ENCODE data around the gene PROZ. TPM values are rescaled to one million over a fixed set of nuclear protein-coding genes. Genes with fewer than 3 reads are reported as not detected.
A peak's percentile ranks its signal among the peaks of the same experiment; 100 is the strongest.

Gene PROZ
- polyA plus RNA-seq, 1 of the 3 experiments (the other 2 are of a cell fraction), result not detected

GRCh38 chr13:113209336-113209758, 50.9 kb downstream of the PROZ start, which contains the start of gene CUL4A:
Gene CUL4A, plus strand, starts transcription at chr13:113209613. Its CDS starts 15 bp downstream, at chr13:113209628.
- Histone ChIP-seq H3K9me3 (no peaks in the 10 kb centered on the region), H3K4me3 (ENCODE audit: low read depth in 2 of 2, low read length in 1 of 2) (peak within 1 kb of the TSS; percentile 89 to 97), H3K27ac (ENCODE audit: low read depth in 2 of 2, low read length in 1 of 2) (peak within 1 kb of the TSS; percentile 93 to 97), H3K9me2 (no peaks in the 10 kb centered on the region), H3K36me3 (replicated peaks in 1 of 2; ENCODE audit: control insufficient read depth in 1 of 2, insufficient read depth in 2 of 2, low read length in 1 of 2) (peaks cover 20 to 33% of the 10 kb centered on the region in 2 experiments), H4K20me1 (ENCODE audit: insufficient read depth) (peaks cover 54% of the 10 kb centered on the region), H2AFZ (ENCODE audit: low read depth) (peak within 1 kb of the TSS; percentile 65; the same call in 1 of the 2 replicates), H3K27me3 (ENCODE audit: insufficient read depth) (no peaks in the 10 kb centered on the region), H3K4me1 (ENCODE audit: control insufficient read depth in 1 of 2, insufficient read depth in 2 of 2, low read depth in 1 of 2, low read length in 1 of 2) (peaks cover 11 to 28% of the 10 kb centered on the region in 2 experiments), H3K79me2 (ENCODE audit: insufficient read depth) (peaks cover 87% of the 10 kb centered on the region), H3K9ac (peak within 1 kb of the TSS; percentile 98), H3F3A (replicated peaks; ENCODE audit: insufficient read depth) (peaks cover 5% of the 10 kb centered on the region), H3K4me2 (peak within 1 kb of the TSS; percentile 86)
- peak; percentile 90 for DNase-seq
- no CpG with 5 or more reads among the region's 66 CpGs for WGBS (ENCODE audit: low lambda C conversion rate)
- TF ChIP-seq, protein P1, sequence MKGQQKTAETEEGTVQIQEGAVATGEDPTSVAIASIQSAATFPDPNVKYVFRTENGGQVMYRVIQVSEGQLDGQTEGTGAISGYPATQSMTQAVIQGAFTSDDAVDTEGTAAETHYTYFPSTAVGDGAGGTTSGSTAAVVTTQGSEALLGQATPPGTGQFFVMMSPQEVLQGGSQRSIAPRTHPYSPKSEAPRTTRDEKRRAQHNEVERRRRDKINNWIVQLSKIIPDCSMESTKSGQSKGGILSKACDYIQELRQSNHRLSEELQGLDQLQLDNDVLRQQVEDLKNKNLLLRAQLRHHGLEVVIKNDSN (IDR thresholded peaks at IDR 0.05; ENCODE audit: borderline replicate concordance, low read depth), result no peak
- TF ChIP-seq, protein P2, sequence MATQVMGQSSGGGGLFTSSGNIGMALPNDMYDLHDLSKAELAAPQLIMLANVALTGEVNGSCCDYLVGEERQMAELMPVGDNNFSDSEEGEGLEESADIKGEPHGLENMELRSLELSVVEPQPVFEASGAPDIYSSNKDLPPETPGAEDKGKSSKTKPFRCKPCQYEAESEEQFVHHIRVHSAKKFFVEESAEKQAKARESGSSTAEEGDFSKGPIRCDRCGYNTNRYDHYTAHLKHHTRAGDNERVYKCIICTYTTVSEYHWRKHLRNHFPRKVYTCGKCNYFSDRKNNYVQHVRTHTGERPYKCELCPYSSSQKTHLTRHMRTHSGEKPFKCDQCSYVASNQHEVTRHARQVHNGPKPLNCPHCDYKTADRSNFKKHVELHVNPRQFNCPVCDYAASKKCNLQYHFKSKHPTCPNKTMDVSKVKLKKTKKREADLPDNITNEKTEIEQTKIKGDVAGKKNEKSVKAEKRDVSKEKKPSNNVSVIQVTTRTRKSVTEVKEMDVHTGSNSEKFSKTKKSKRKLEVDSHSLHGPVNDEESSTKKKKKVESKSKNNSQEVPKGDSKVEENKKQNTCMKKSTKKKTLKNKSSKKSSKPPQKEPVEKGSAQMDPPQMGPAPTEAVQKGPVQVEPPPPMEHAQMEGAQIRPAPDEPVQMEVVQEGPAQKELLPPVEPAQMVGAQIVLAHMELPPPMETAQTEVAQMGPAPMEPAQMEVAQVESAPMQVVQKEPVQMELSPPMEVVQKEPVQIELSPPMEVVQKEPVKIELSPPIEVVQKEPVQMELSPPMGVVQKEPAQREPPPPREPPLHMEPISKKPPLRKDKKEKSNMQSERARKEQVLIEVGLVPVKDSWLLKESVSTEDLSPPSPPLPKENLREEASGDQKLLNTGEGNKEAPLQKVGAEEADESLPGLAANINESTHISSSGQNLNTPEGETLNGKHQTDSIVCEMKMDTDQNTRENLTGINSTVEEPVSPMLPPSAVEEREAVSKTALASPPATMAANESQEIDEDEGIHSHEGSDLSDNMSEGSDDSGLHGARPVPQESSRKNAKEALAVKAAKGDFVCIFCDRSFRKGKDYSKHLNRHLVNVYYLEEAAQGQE (IDR thresholded peaks at IDR 0.05; ENCODE audit: low read depth, low read length), result no peak
- TF ChIP-seq TAF1 (IDR thresholded peaks at IDR 0.05; ENCODE audit: borderline replicate concordance, low read depth, low read length) (0 out of 2 replicates have a peak, but pooled peaks have one; percentile 19), EP300 (IDR thresholded peaks at IDR 0.05; ENCODE audit: borderline replicate concordance in 1 of 2, low read depth in 1 of 2, low read length in 1 of 2) (no peak), FOXM1 (IDR thresholded peaks at IDR 0.05; ENCODE audit: low read depth) (no peak), YY1 (IDR thresholded peaks at IDR 0.05; ENCODE audit: low read depth) (no peak; the same call in 1 of the 2 replicates), TEAD4 (IDR thresholded peaks at IDR 0.05; ENCODE audit: borderline replicate concordance, insufficient read depth) (no peak), EZH2phosphoT487 (IDR thresholded peaks at IDR 0.05; ENCODE audit: borderline replicate concordance, low read depth) (no peak), SIN3A (IDR thresholded peaks at IDR 0.05; ENCODE audit: borderline replicate concordance, low read depth, low read length) (no peak), POLR2AphosphoS5 (IDR thresholded peaks at IDR 0.05; ENCODE audit: low read depth, low read length) (peak; percentile 27; the same call in 1 of the 2 replicates)
- TF ChIP-seq, protein P3, sequence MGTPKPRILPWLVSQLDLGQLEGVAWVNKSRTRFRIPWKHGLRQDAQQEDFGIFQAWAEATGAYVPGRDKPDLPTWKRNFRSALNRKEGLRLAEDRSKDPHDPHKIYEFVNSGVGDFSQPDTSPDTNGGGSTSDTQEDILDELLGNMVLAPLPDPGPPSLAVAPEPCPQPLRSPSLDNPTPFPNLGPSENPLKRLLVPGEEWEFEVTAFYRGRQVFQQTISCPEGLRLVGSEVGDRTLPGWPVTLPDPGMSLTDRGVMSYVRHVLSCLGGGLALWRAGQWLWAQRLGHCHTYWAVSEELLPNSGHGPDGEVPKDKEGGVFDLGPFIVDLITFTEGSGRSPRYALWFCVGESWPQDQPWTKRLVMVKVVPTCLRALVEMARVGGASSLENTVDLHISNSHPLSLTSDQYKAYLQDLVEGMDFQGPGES (IDR thresholded peaks at IDR 0.05; ENCODE audit: low read depth, low read length), result no peak
- TF ChIP-seq, protein P4, sequence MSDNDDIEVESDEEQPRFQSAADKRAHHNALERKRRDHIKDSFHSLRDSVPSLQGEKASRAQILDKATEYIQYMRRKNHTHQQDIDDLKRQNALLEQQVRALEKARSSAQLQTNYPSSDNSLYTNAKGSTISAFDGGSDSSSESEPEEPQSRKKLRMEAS (IDR thresholded peaks at IDR 0.05; ENCODE audit: low read depth), result no peak
- ChIA-PET POLR2A (interaction anchor here (0.5 to 2.0 kb wide), 5 partner anchors 22 to 208 kb away, joined by 3 to 9 read pairs (median 3); partner anchors contain the start of genes F10 and LAMP1), CTCF (interaction anchor here (0.7 to 2.6 kb wide), 6 partner anchors 9 to 266 kb away, joined by 3 to 7 read pairs (median 4); no protein-coding TSS in a partner anchor)

Data from SK-N-SH (cell line).